HG03565 (cell line): ENCODE results near the gene FIGNL2.

Experiments
- ATAC-seq: cut with Tn5 transposase; IDR thresholded peaks from one replicate; pipeline ENCODE4 v1.9.1; 2021; ENCODE audit warnings: mild to moderate bottlenecking, moderate library complexity; ENCODE audit not compliant: unreplicated experiment

The FIGNL2 gene

DNA sequence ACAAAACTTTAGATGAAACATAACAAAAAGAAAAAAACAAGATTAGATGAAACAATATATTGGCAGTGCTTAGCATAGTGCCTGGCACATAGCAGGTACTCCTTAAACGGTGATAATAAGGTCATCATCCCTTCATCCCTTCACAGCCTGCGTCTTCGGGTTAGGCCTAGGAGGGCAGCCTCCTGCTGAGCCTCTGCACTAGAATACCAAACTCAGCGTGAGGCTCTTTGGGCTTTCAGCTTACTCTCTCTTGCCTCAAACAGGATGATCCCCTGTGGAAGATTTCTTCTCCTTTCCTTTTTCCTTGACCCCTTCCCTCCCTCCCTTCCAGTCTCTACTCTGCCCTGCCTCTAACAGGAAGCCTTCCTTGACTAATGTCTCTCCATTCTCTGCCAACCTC is 14.4 kb upstream of the FIGNL2 start:
- no peak for ATAC-seq

DNA sequence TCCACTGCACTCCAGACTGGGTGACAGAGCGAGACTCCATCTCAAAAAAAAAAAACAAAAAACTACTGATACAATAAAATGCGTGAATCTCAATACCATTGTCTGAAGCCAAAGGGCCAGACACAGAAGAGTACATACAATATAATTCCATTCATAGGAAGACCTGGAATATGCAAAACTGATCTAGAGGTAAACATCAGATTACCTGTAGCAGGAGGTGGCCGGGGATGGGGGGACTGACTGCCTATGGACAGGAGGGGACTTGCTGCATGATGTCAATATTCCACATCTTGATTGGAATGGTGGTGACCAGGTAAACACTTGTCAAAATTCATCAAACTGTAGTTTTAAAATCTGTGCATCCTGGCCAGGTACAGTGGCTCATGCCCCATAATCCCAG is 12.5 kb upstream of the FIGNL2 start:
- no peak for ATAC-seq

DNA sequence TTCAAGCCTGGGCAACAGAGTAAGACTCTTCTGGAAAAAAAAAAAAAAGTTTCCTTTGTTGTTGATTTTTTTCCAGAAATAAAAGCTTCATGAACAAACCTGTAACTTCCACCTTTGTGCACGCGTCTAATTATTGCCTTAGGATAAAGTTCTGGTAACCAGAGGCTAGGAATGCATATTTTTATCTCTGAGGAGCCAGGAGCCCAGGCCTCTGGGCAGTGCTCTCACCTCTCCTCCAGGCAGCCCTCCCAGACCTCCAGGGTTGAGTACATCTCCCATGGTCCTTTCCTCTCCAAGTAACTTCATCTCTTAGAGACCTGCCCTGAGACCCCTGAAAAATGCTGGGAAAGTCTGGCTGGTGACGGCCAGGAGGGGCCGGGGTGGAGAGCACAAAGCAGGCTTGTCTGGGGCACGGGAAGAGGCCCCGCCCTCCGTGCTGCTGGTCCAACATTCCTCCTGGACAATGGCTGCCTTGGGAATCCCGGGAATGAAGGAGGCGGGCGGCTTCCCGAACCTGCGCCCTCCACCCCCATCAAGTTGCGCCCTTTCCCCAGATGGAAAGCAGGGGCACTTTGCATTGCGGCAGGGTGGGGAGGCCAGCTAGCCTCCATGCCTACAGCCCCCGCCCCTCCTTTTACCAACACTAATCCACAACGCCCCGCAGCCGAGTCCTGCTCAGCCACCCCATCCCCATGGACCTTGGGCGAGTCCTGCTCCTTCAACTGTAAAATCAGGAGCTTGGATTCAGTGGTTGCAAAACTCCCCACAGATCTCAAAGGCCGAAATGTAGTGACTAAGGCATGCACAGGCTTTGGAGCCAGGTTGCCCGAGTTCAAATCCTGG is 7.3 kb upstream of the FIGNL2 start:
- ATAC-seq = no peak

DNA sequence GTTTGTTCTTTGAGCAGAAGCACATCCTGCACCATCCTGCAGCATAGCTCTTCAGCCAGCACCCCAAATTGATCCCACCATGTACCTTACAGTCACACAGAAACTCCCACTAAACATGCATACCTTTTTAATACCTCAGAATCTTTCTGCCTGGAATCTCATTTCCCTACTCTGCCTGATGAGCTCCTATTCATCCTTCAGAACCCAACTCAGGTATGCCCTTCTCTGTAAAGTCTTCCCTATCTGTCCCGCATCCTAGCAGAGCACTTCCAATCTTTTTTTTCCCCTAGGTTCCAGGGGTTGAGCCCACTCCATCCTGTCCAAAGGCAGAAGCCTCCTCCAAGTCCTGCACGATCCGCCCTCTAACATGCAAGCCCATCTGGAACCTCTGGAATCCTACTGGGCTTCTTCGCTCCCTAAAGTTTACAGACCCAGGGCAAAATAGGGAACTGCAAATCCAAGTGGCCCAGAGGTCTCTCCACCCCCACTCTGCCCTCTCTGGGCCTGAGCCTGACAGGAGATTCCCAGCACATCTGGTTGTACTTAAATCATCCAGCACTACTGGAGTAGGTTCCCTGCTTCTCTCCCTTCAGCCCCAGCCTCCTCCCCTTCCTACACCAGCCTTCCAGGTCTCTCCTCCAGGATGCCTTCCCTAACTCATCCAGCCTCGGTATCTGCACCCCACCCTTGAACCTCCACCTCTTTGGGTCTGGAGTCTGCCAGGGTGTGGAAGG is 4.1 kb upstream of the FIGNL2 start:
- no peak for ATAC-seq

DNA sequence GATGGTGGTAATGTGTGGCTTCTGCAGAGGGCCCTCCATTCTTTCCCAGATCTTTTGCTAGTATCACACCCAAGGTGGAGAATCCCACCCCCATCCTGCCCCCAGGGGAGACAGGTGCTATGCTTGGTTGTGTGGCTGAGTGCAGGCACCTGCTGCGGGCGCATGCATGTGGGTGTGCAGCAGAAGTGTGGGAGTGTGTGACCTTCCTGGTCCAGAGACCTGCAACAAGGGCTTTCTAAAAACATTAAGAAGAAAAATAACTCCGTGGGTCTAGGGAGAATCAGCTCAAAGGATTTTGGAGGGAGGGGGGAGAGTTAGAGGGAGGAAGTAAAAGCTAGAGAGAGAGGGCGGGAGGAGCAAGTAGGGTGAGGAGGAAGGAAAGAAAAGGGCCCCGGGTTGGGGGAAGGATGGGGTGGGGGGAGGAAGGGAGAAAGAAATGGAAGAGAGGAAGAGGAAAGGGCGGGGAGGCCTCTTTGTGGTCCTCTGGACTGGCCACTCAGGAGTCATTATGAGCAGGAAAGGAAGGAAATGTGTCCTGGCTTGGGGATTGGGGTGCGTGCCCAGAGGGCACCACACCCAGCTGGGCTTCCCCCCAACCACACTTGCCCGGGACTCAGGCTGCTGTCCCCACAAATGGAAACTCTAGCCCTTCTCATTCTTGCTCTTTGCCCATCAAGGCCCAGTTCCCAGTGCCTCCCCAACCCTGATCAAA is 3.1 kb upstream of the FIGNL2 start:
- ATAC-seq = no peak

DNA sequence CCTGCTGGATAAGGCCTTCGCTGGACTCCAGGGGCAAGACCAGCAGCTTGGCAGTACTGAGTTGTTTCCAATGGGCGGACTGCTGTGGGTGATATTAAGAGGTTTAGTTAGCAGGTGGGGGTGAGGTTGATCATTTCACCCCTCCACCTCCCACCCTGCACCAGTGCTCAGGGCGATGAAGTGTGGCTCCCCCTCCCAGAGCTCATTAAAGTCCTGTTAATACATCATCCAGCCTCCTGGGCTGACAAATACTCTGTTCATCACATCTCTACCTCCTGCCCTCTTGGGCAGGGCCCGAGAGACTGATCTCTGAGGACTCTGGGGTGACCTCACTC is 2.4 kb upstream of the FIGNL2 start:
- no peak for ATAC-seq

DNA sequence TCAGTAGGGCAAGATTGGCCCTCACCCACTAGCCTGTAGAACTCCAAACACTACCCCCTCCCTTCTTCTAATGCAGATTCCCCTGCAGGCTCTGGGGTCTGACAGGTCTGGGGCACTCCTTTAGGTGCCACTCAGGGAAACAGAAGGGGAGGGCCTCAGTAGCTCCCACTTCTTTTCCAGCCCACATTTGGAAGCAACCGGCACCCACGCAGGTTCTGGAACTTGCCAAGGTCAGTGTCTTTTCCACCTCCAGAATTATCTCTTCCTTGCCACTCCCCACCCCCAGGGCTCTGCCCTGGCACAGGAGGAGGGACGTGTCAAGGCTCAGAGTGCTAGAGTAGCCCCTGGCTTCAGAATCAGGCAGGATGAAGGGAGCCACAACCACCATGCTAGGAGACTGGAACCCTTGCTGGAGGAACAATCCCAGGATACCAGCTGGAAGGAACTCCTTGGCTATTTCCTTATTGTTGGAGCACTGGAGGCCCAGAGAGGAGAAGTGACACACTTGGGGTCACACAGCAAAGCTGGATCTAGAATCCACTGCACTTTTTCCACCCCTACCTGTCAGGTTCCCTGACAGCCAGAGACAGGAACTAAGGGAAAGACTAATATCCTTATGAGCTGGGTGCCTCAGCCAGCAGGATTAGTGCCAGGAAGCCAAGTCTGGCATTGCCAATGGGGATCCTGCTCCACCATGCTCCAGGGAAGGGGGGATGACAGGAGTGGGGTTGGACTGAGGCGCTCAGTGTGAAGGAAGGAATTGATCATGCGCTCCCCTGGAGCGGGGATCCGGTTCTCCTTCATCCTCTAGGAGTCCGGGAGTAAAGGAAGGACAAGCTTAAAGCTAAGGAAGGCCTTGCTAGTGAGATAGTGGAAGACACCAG is 1.8 kb upstream of the FIGNL2 start:
- ATAC-seq = no peak

DNA sequence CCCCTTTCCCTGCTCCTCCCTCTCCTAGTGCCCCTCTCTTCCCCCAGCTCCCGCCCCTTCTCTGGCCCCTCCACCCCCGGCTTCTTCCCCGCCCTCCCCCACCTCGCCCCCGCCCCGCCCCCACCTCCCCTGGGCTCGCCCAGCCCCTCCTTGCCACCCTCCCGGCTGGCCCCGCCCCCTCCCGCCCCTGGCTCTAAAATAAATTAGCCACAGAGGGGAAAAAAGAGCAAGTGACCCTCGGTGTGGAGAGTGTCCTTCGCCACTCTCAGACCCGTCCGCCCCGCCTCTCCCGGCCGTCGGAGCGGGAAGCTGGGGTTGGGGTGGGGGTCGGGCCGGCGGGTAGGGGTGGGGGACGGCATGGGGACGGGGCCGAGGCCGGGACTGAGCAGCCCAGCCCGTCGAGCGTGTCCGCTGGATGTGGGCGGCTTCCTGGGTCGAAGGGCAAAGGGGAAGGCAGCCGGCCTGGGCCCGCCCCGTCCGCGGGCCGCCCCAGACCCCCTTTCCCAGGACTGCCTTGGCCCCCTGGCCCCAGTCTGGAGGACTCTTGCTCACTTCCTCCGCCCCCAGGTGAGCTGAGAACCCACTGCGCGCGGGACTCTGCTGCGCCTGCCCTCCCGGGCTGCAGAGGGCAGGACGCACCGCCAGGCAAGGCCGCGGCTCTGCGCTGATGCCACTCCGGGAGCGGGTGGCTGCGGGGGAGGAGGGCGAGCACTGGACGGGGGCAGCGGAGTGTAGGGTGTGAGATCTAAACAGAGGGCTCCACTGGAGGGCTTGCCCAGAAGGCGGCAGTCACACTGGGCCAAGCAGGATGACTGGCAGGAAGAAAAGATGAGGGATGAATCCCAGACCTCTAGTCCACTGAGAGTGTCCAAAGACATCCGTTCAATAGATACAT is 570 bp upstream of the FIGNL2 start:
- ATAC-seq = no peak

DNA sequence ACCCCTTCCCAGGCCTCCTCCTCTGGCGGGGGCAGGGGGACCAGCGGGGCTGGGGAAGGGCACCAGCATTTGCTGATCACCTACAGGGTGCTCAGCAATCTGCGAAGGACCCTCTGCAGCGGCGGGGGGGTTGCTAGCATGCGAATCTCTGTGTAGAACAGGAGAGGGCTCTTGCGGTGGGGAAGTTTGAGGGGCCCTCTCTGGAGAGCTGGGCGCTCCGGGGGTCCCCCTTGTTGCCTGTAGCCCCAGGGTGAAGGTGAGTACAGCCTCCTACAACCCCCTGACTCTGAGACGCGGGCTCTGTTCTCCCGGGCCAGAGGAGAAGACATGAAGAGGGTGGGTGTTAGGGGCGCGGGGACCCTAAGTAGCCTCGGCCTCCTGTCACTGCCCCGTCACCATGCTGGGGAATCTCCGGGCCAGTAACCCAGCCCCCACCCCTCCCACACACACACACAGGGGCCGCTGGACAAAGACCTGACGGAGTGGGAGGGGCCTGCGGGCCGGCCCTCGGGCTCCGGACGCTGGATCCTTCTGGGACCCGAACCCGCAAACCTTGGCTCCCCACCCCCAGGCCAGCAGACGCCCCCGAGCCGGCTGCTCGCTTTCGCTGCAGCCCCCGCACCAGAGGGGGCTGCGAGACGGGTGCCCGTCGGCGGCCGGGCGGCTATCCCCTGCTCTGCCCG is 734 bp downstream of the FIGNL2 start:
- ATAC-seq = no peak

DNA sequence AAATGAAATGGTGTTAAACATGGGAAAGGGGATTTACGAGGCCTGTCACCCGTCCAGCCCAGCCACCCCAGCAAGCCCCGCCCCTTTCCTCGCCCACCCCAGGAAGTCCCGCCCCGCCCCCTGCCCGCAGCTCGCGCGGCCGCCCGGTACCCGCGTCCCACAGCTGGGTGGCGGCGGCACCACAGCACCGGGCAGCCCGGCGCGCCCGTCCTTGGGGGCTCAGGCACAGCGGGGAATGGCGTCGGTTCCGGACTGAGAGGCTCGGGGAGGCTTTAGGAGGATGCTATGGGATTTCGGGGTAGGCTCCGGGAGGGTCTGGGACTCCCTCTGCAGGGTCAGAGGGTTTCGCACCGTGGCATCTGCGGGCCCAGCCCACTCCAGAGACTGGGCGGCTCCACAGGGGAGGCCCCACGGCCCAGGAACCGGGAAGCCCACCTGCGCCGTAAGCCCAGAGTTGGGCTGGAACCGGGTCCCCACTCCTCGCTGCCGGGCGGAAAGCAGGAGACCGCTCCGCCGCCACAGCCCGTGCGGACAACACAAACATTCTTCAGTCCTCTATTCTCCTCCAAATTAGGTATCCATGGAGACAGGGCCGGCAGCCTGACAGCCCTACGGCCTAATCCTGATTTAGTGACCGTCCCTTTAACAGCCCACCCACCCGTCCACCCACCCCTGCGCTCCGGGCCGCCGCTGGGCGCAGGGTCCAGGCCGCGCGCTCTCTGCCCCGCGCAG is 1.4 kb downstream of the FIGNL2 start:
- no peak for ATAC-seq

DNA sequence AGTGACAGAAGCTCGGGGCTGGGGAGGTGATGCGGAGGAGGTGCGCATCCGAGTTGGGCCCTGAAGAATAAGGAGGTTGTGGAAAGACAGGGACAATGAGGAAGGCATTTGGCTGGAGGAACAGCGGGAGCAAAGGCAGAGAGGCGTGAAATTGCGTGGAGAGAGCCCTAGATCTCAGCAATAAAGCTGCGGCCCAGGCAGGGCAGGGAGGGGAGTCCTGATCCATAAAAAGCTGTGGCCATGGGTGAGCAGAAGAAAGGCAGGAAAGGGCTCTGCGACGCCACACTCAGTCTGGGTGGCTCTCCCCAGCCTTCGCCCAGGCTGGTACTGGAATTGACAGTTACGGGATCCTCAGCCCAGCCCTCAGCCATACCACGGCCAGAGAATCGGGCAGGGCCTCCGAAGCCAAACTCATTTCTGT is 2.2 kb downstream of the FIGNL2 start:
- no peak for ATAC-seq

DNA sequence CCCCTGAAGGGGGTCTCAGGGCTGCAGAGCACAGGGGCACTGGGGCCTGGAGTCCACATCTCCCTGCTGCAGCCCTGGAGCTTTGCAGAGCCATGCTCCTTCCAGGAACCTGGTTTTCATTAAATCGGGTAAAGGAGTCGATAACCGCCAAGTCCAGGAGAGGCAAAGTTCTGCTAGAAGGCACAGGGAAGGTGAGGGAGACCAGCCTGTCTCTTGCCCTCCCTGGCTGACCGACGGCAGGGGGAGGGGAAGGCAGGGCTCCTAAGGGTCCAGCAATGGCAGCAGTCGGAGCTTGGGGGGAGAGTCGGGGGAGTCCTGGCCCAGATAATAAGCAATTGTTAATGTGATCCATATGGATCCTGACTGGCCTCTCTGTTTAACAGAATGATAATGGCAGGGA is 3.0 kb downstream of the FIGNL2 start:
- ATAC-seq = no peak

DNA sequence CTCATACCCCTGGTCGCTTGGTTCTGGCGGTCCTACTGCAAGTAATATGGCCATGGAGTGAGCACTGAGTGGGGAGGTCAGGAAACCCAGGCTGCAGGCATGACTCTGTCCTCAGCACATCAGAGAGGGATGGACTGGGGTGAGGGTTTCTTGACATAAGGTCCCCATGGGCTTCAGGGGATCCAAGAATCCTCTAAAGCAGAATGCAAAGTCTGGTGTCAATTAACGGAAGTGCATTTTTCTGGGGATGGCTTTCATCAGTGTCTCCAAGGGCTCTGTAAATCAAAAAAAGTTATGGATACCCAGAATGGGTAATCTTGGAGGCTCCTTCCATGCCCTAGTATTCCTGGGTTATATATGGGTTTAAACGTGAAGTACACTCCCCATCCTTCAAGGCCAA is 3.7 kb downstream of the FIGNL2 start:
- no peak for ATAC-seq

DNA sequence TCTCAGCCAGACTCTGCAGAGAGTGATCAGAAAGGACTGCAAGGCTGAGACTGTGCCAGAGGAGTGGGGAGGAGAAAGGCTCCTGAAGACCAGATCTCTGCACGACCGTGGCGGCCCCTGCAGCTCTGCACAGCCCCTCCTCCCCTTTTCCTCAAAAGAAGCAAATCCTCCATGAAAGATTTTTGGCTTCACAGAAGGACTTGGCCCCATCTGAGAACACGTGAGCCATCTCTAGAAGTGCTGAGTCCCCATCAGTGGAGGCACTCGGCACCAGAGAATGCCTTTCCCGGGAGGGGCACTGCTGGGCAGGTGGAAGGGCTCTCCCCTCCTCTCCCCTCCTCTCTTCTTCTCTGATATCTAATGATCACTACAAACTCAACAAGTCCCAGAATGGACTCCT is 6.8 kb downstream of the FIGNL2 start:
- ATAC-seq = no peak

DNA sequence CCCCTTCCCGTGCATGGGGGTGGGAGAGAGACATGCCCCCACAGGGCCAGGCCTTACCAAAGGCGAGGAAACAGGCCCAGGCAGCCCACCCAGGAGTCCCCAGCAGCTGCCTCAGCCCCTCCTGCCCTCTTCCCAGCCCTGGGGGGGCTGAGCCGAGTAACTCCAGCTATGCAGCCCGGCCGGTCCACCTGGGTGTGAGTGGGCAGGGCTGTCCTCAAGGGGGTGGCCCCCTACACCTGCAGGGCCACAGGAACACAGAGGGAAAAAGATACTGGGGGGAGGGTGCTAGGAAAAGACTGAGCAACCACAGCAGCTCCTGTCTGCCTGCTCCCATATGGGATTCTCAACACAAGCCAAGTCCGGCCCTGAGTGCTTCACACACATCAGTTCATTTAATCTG is 7.6 kb downstream of the FIGNL2 start:
- ATAC-seq = no peak

DNA sequence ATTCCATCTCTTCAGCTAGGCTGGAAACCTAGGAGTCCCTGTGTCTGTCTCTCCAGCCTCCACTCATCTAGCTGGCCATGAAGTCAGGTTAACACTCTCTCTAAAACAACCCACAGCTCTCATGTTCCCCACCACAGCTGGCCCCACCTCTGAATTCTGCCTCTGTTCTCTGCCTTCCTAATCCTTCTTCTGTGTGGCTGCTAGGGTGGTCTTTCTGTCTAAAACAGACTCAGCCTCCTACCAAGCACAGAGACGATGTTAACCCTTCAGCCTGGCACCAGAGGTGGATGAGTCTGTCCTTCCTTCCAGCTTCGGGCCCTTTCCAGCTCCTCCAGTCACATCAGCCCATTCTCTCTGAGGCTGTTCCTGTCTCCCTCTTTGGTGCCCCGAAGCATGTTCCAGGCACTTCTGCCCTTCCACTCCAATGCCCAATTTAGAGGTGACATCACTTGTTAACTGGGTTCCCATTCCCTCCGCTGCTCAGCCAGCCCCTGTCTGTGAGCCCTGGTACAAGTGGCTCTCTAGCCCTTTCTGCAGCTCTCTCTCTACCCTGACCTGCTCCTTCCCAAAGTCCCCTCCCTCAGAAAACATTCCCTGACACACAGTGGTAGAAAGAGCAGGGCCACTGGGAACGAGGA is 9.1 kb downstream of the FIGNL2 start:
- no peak for ATAC-seq

DNA sequence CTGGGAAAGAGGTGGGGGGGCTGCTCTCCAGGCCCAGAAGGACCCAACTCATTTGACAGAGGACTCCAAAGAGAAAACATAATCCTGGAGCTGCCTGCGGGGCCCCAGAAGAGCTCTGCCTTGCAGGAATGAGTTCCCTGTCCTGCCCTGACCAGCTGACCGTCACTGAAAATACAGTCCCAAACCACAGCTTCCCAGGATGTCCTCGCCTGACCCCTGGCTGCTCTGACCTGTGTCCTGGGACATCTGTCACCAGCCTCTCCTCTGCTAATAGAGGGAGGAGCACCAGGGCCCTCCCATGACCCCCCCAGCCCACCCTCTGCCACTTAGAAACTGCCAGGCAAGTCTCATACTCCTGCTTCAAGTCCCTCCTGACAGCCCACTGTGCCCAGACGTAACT is 9.8 kb downstream of the FIGNL2 start:
- ATAC-seq = no peak

DNA sequence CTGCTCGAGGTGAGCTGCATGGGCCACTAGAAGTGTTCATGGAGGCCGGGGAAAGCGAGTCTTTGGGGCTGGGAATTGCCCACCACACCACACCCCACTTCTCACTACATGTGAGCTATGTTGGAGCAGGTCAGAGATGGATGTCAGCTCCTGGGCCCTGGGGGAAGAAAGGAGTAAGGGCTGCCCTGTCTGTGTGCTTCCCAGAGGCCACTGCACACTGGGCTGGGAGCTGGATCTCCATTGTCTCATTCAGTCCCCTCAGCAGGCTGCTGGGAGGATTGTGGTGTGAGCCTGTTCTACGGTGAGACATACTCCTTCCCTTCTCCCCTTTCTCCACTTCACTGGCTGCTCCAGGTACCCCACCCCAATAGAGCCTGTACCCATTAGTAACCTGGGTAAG is 10.5 kb downstream of the FIGNL2 start:
- no peak for ATAC-seq
